ENCODE data around the gene CA11.
"Not testable (repeated sequence)": the region's sequence is repeated elsewhere in the genome, so short reads cannot be mapped to it uniquely, and the experiment has no call there.

CA11 gene

GRCh38 chr19:48668761-48669160 lies 22.8 kb upstream of the CA11 start:
- DNase-seq = no peak

- no peak for DNase-seq
These were observed 22.3 kb upstream of the CA11 start for GRCh38 chr19:48668332-48668731.

GRCh38 chr19:48665786-48666185 lies 19.8 kb upstream of the CA11 start:
- DNase-seq = no peak

- no peak for DNase-seq
These were observed 18.5 kb upstream of the CA11 start for GRCh38 chr19:48664476-48664875.

GRCh38 chr19:48663667-48664066 lies 17.7 kb upstream of the CA11 start:
- no peak for DNase-seq

- no peak for DNase-seq
These were observed 15.7 kb upstream of the CA11 start for GRCh38 chr19:48661711-48662090.

GRCh38 chr19:48660852-48661710 lies 15.1 kb upstream of the CA11 start:
- peak; percentile 82 for DNase-seq

- DNase-seq = no peak
These were observed 13.8 kb upstream of the CA11 start for GRCh38 chr19:48659768-48660167.

- DNase-seq = no peak
These were observed 12.5 kb upstream of the CA11 start for GRCh38 chr19:48658483-48658882.

GRCh38 chr19:48657828-48658227 lies 11.8 kb upstream of the CA11 start:
- not testable (repeated sequence) for DNase-seq

GRCh38 chr19:48656840-48657474 lies 11.0 kb upstream of the CA11 start:
- DNase-seq = no peak

GRCh38 chr19:48654299-48655059 lies 8.5 kb upstream of the CA11 start:
- DNase-seq = peak; percentile 81

GRCh38 chr19:48651683-48652048 lies 5.7 kb upstream of the CA11 start:
- DNase-seq = no peak

- no peak for DNase-seq
These were observed 5.1 kb upstream of the CA11 start for GRCh38 chr19:48650974-48651682.

- DNase-seq = no peak
These were observed 2.1 kb upstream of the CA11 start for GRCh38 chr19:48648134-48648533.

- no peak for DNase-seq
These were observed 782 bp upstream of the CA11 start for GRCh38 chr19:48646722-48647216.

- DNase-seq = no peak
These were observed 377 bp downstream of the CA11 start for GRCh38 chr19:48645620-48646000.

- peak; percentile 84 for DNase-seq
These were observed 958 bp downstream of the CA11 start for GRCh38 chr19:48644839-48645619.

- DNase-seq = no peak
These were observed 1.6 kb downstream of the CA11 start for GRCh38 chr19:48644355-48644754.

GRCh38 chr19:48642862-48643261 lies 3.1 kb downstream of the CA11 start:
- DNase-seq = no peak

- no peak for DNase-seq
These were observed 4.1 kb downstream of the CA11 start for GRCh38 chr19:48641850-48642249.

Data from right hindlimb (tissue), 1 donor.